ENCODE data around the gene PDGFA.

PDGFA gene

DNA sequence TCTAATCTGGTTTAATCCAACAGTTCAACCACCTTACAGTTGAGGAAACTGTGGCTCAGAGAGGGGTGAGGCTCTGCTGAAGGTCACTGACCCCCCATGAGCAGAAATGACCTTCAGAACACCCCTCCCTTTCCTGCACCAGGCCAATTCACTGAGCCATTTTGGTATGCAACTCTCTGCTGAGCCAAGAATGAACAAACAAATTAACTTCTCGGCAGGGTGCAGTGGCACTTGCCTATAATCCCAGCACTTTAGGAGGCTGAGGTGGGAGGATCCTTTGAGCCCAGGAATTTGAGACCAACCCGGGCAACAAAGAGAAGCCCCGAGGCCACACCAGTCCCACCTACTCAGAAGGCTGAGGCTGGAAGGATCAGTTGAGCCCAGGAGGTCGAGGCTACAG is 29.8 kb downstream of the PDGFA start:
- no peak for DNase-seq (ENCODE audit: low spot score)

DNA sequence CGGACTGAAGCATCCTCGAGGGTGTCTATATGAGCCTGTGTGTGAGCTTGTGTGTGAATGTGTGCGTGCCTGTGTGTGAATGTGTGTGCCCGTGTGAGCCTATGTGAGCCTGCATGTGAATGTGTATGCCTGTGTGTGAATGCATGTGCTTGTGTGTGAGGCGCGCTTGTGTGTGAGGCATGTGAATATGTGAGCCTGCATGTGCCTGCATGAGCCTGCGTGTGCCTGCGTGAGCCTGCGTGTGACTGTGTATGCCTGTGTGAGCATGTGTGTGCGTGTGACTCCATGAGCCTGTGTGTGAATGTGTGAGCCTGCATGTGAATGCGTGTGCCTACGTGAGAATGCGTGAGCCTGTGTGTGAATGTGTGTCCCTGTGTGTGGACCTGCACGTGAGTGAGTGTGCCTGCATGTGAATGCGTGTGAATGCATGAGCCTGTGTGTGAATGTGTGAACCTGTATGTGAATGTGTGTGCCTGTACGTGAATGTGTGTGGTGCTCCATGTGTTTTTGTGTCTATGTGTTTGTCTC is 33.4 kb downstream of the PDGFA start:
- no peak for DNase-seq (ENCODE audit: low spot score)

DNA sequence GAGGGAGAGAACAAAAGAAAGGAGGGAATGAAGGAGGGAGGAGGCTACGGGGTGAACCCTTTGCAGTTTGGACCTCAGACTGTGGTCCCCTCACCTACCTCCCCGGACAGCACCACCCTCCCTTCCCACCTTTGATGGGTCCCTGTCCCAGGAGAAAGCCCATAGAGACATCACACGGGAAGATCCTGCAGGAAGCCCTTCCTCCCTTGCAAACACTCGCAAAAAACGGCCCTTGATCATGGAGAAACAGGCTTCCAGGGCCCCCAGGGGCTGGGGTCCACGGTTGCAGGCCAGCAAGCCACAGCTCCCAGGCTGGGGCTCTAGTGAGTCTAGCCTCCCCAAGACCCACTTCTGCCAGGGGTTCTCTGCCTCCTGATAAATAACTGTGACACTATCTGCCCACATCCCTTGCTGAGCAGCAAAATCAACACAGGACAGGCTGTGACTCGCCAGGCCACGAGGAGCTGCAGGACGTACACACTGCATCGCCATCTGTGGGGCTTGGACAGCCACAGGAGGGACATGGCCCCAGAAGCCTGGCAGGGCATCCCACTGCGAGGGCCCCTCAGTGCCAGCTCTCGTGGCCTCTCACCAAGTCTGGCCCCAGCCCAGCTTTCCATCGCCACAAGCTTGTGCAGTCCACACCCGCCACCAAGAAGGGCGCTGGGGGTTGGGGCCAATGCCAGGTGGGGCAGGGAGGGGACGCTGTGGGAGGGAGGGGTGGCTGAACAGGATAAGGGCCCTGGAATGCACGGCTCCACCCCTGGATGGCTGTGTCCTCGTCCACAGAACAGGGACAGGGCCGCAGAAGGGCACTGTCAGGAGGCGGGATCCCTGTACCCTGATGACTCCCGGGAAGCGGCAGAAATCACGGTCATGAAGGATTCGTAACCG is 34.2 kb downstream of the PDGFA start:
- no peak for DNase-seq (ENCODE audit: low spot score)

DNA sequence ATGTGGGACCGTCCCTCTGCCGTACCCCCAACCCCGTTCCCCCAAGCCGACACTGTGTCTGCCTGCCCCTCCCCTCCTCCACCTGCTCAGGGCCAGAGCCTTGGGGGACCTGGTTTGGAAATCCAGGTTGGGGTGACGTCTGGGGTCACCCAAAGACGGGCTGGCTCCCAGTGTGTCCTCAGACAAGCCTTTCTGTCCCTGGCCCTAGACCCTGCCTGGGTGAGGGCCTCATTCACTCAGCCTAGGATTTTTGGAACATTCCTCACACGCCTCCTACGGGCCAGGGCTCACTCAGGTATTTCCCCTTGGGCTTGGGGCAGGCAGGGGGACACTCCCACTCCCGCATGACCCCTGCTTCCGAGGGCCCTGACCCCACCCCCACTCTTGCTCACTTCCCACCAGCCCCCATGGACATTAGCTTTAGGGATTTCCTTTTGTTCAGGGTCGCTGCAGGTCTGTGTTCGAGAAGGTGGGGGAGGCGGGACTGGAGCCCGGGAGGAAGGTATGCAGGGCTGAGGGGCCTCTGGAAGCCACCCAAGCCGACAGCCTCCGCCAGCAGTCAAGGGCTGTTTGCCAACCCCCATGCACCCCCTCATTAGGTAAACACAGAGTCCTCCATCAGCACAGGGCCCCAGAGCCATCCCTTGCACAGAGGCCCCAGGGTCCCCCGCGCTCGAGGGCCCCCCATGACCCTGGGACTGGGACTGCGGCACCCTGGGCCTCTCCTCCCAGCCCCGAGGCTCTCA is 35.1 kb downstream of the PDGFA start:
- DNase-seq (ENCODE audit: low spot score): no peak

DNA sequence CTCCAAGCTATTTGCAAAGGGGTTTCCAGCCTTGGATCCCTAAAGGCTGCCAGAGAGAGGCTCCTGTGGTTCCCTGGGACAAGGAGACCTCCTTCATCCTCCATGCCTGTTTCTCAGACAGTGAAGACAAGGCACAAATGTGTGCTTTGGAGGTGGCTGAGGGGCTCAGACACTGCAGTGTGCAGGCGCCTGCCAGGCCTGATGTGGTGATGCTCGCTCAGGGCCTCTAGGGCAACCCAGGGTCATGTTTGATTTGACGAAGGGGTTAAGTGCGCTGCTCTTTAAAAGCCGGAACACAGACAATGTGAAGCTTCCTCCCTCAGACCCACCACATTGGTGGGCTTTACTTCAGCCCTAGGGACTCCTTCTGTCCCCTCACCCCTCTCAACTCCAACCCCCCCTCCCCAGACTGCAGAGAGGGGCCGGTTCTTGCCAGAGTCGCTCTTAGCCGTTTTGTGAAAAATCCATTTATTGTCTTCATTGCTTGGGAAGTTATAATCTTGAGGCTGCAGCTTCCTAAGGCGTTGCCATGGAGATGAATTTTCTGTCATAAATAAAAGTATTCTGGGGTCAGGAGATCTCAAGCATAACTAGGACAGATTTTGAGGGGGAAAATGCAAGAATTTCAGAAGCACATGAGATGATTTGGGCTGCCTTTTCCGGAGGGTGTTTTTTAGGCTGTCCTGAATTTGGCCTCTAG is 35.8 kb downstream of the PDGFA start:
- DNase-seq (ENCODE audit: low spot score): no peak

DNA sequence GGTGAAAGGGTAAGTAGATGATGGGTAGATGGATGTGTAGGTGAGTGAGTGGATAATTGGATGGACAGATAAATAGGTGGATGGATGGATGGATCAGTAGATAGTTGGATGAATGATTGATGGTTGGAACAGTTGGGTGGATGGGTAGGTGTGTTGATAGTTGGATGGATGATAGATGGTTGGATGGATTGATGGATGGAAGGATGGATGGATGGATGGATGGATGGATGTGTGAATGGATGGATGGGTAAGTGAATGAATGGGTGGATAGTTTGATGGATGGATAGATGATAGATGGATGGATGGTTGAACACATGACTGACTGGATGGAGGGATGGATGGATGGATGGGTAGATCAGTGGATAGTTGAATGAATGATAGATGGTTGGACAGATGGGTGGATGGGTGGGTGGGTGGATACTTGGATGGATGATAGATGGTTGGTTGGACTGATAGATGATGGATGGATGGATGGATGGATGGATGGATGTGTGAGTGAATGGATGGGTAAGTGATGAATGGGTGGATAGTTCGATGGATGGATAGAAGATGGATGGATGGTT is 37.0 kb downstream of the PDGFA start:
- DNase-seq (ENCODE audit: low spot score): no peak

DNA sequence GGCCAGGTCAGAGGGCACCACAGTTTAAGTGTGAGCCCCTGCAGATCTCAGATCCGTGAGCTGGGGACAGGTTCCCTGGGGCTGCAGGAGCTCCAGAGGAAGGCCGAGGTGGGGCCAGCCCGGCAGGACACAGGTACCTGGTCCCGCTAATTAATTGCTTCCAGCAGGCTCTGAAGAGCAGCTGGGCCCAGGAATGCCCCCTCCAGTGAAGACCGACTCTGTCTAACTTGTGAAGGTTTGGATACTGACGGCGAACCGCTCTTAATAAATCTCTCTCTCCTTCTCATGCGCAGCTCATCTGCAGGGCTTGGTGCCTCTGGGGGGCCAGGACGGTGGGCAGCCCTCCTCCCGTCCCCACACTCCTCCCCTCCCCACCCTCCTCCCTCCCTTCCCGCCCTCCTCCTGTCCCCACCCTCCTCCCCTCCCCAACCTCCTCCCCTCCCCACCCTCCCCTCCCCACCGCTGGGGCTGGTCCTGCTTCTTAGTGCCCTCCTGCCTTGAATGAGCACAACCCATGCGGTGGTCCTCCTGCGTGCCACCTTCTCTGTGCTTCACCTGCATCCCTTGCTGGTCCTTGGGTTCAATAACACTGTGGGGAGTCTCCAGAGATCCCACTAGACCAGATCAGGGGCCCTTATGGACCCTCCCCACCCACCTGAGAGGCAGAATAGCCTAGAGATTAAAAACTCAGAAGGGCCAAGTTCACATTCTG is 38.3 kb downstream of the PDGFA start:
- DNase-seq (ENCODE audit: low spot score): no peak

DNA sequence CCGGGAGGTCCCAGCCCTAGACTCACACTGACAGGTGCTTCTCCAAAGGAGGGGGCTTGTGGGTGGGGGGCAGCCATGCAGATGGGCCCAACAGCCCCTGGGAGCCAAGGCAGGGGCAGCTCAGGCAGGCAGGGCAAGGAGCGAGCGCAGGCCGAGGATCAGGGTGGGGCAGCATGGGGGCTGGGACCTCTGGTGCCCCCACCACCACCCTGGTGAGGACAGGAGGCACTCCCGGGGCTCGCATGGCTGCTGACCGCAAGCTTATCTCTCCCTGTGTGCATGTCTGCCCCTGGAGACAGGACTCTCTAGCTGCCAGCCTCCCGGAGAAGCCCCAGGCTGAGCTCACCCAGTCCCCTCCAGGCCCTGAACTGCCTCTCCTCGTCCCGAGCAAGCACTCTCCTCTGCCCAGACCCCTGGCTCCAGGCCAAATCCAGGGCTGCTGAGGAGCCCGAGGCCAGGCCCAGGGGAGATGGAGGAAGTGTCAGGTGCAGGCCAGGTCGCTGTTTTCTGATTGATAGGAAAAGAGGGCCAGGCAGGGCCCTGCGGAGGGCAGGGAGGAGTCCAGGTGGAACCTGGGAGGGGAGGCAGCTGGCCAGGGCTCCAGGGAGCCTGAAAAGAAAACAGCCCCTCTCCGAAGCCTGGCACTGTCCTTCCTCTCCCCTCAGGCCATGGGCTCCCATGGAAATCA is 39.0 kb downstream of the PDGFA start:
- no peak for DNase-seq (ENCODE audit: low spot score)

DNA sequence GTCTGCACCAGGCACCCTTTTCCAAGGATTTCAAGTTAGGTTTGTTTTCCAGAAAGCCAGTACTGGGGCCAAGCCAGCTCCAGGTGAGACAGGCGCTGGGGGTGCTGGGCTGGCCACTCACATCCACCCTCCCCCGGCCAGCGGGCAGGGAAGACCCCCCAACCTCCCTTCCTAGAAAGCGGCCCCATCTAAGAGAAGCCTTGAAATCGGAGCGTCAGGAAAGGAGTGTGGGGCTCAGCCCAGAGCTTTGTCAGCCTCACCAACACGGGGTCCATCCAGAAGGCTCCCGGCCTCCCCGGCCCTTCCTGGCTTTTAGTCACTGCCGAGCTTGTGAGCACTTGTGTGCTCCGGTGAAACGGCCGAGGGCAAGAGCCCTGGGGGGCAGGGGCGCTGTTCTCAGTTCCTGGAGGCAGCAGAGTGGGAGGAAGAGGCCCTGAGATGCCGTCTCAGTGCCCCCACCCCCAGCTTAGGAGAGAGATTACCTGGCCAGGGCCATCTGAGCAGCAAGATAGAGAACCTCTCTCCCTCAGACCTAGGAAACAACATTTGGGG is 39.6 kb downstream of the PDGFA start:
- DNase-seq (ENCODE audit: low spot score): no peak

DNA sequence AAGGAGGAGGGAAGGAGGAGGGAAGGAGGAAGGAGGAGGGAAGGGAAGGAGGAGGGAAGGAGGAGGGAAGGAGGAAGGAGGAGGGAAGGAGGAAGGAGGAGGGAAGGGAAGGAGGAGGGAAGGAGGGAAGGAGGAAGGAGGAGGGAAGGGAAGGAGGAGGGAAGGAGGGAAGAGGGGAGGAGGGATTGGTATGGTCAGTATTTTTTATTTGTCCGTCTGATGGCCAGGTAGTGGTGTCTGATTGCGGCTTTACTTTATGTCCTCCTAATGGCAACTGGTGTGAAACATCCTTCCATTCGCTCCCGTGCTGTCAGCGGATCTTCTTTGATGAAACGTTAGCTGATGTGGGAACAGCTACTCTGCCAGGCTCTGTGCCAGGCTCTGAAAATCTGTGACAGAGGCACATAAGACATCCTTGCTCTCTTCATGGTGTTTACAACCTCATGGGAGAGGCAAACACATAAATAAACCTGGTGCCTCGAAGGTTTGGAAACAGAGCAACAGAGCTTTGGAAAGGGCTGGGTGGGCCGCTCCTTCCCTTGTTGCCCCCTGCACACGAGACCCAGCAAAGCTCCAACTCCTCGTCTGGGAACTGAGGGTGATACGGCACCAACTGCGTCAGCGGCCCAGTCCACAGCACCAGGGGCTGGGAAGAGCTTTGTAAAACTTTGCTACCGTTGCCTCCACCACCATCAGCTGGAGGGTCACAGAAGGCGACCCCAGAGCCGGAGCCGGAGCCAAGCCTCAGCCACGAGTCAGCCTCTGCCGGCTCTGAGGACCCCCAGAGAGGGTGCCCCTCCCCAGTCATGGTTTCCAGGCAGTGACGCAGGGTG is 40.3 kb downstream of the PDGFA start:
- no peak for DNase-seq (ENCODE audit: low spot score)

DNA sequence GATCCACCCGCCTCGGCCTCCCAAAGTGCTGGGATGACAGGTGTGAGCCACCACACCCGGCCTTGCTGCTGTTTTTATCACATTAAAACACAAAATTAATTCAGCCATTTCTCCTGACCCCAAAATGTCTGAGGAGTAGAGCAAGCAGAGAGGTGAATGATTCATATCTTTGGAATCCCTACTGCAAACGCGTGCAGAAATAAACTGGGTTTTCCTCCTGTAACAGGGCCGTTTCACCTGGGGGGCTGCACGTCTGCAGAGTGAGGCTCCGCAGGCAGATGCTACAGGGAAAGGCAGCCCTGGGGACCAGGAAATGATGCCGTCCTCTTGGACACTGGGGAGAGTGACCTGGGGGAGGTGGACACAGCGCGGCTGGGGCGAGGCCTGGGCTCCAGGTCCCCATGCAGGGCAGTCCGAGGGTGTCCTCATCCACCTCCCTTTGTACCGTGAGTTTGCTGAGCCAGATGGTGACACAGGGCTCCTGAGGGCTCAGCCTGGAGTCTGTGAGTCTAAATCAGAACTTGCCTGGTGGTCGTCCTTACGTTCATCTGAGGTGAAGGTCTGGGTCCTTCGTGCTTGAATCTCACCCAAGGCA is 41.9 kb downstream of the PDGFA start:
- no peak for DNase-seq (ENCODE audit: low spot score)

DNA sequence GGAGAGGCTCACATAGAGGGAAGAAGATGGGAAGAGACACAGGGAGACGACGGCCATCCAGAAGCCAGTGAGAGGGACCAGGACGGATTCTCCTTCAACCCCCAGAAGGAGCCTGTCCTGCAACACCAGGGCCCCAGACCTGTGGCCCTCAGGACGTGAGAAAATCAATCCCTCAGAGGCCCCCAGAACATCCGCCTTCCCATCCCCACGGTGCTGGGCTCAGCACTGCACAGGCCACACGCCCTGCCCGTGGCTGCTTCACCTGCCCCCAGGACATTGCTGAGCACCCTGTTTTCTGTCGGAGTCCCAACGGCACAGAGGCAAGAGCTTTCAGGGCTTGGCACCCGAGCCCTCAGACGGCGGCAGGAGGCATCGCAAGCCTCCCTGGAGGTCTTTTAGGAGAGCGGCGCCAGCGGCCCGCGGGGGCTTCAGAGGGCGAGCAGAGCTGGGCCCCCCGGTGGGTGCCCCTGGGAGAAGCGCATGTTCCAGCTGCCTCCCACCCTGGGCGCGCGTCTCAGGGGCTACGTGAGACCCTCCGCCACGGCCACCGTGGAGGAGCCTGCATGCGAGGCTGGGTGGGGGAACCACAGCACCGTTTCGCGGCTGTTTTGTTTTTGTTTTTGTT is 42.8 kb downstream of the PDGFA start:
- no peak for DNase-seq (ENCODE audit: low spot score)

DNA sequence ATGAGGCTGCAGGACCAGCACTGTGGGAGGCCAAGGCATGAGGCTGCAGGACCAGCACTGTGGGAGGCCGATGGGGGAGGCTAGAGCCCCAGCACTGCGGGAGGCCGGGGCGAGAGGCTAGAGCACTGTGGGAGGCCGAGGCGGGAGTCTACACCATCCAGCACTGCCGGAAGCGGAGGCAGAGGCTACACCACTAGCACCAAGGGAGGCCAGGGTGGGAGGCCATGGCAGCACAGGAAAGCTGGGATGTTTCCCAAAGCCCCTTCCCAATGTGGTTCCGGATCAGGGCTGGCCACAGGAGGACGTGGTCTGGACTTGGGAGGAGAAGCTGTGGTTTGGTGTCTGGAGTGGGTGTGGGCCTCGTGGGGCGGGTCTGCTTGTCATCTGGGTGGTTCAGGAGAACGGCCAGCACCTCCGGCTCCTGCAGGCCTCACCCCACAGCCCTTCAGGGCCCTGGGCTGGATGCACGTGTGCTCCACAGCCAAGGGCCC is 43.6 kb downstream of the PDGFA start:
- DNase-seq (ENCODE audit: low spot score): no peak

DNA sequence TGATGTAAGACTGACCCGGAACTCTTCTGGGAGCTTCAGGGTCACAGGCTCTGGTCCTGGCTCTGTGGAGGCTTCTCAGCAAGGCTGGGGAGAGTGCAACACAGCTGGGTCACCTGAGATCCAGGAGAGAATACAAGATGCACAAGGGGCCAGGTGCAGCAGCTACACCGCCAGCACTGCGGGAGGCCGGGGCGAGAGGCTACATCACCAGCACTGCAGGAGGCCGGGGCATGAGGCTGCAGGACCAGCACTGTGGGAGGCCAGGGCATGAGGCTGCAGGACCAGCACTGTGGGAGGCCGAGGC is 44.3 kb downstream of the PDGFA start:
- no peak for DNase-seq (ENCODE audit: low spot score)

DNA sequence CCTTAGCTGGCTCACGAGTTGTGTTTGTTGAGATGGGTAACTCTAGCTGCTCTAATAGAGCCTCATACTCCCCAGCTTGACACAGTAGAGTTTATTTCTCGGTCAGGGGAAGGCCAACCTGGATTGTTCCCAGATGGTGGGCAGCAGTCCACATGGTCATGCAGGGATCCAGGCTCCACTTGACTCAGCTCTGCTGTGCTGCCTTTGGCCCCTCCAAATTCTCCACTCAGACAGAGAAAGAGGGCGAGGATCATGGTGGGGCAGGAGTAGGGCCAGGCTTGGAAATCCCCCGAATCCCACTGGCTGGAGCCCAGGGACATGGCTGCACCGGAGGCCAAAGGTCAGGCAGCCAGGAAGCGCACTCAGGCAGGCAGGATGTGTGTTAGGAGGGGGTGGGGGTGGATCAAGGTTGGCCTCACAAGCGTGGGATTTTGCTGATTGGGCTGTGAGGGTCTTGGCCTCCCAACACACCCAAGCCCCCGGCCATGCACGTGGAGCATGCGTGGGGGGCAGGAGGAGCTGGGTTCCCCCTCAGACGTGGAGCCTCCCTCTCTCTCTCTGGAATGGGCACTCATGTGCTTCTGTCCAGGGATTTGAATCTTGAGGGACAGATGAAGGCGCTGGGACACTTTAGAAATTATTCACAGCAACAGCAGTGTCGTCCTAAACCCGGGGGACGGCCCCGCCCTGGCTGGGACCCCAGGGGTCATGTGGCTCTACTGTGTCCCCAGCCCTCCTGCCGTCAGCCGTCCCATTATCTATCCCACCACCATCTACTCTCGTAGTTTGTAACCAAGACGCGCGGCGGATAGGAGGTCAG is 44.8 kb downstream of the PDGFA start:
- no peak for DNase-seq (ENCODE audit: low spot score)

DNA sequence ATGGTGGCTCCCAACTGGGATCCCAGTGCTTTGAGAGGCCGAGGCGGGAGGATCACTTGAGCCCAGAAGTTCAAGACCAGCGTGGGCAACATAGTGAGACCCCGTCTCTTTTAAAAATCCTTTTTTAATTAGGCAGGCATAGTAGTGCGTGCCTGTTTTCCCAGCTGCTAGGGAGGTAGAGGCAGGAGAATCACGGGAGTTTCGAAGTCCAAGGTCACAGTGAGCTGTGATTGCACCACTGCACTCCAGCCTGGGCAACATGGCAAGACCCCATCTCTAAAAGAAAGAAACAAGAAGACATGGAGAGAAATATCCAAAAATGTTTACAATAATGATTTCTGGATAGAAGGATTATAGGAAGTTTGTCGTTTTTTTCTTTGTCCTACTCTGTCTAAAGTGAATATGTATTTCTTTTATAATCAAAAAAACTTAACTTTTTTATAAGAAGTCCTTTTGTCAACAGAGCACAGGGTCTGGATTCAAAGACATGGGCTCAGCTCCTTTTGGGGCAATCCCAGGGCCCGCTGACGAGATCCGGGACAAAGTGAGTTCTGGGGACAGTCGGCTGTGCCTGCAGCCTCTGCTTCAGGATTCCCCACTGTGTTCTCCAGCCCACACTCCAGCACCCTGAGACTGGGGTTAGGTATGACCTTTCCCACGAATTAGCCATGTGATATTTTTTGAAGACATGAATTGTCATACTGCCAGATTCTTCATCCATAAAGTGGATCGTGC is 45.6 kb downstream of the PDGFA start:
- DNase-seq (ENCODE audit: low spot score): no peak

DNA sequence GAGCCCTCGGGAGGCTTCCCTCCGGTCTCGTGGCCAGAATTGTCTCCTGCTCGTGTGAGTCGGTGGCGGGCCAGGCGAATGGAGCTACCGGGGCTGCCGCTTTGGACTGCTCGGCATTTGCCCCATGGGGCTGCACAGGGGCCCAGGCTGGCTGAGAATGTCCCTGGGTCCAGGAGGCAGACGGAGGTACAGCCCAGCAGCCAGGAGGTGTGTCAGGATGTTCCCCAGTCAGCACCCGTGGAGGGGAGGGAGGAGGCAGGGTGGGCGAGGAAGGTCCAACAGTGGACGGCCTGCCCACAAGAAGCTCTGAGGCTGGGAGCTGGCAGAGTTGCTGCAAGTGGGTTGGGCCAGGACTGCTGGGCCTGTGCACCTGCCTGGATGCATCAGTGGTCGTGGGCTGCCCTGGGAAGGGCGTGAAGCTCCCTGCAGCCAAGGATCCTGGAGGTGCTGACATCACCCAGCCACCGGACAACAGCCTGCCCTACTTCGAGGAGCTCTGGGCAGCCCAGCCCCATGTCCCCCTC is 46.4 kb downstream of the PDGFA start:
- DNase-seq (ENCODE audit: low spot score): no peak
